ENCODE results near the gene NPNT.

Gene NPNT

DNA sequence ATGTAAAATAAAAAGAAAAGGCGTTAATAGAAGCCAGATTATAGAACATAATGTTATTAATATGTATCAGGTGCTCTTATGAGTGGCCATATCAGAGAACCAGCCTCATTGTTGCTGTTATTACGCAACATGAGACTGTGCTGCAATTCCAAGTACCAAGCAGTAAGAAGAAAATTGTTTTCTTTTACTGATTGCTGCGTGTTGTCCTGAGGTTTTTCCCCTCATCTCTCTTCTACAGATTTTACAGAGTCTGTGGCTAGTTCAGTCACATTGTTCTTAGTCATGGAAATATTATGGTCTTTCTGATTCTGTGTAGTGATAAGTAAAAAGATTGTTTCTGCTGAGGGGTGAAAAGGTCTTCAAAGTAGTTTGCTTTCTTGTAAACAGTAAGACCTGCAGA, 55.9 kb downstream of the NPNT start:
- peaks cover 0 to 6% of the 10 kb centered on the region in 2 donors for H3K9me3 ChIP-seq (ENCODE audit: control insufficient read depth in 1 of 2, low read length in 2 of 2)
- H3K4me3 ChIP-seq (ENCODE audit: low read depth in 1 of 2, low read length in 2 of 2) = no peak overlapping the region
- no peak overlapping the region for H3K27ac ChIP-seq (ENCODE audit: low read length)
- H3K36me3 ChIP-seq (ENCODE audit: control insufficient read depth in 1 of 2, insufficient read depth in 2 of 2, low read length in 2 of 2) = no peaks in the 10 kb centered on the region
- H3K27me3 ChIP-seq (ENCODE audit: low read depth, low read length) = no peaks in the 10 kb centered on the region
- no peaks in the 10 kb centered on the region for H3K4me1 ChIP-seq (ENCODE audit: control insufficient read depth in 1 of 2, insufficient read depth in 2 of 2, low read length in 2 of 2)

DNA sequence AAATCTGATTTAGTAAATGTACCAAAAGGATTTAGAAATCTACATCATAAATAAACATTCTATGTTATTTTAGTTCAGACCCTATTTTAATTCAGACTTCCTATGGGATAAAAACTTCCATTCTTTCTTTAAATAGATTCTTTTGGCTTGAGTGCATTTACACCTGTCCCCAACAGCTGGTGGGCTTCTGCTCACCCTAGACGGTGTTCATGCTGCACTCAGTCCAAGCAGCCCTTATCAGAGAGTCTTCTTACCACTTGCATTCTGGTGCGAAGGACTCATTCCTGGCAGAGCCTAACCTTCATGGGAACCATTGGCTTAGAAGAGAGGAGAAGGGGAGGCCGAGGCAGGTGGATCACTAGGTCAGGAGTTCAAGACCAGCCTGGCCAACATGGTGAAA, 57.3 kb downstream of the NPNT start:
- Histone ChIP-seq H3K4me1 (ENCODE audit: control insufficient read depth in 1 of 2, insufficient read depth in 2 of 2, low read length in 2 of 2) (no peaks in the 10 kb centered on the region), H3K27ac (ENCODE audit: low read length) (no peak overlapping the region), H3K36me3 (ENCODE audit: control insufficient read depth in 1 of 2, insufficient read depth in 2 of 2, low read length in 2 of 2) (no peaks in the 10 kb centered on the region), H3K4me3 (ENCODE audit: low read depth in 1 of 2, low read length in 2 of 2) (no peak overlapping the region), H3K27me3 (ENCODE audit: low read depth, low read length) (no peaks in the 10 kb centered on the region), H3K9me3 (ENCODE audit: control insufficient read depth in 1 of 2, low read length in 2 of 2) (no peaks in the 10 kb centered on the region)

GRCh38 chr4:105956569-105956968, 61.3 kb downstream of the NPNT start:
- Histone ChIP-seq H3K9me3 (ENCODE audit: control insufficient read depth in 1 of 2, low read length in 2 of 2) (no peaks in the 10 kb centered on the region), H3K27me3 (ENCODE audit: low read depth, low read length) (no peaks in the 10 kb centered on the region), H3K27ac (ENCODE audit: low read length) (no peak overlapping the region), H3K4me1 (ENCODE audit: control insufficient read depth in 1 of 2, insufficient read depth in 2 of 2, low read length in 2 of 2) (no peaks in the 10 kb centered on the region), H3K4me3 (ENCODE audit: low read depth in 1 of 2, low read length in 2 of 2) (no peak overlapping the region), H3K36me3 (ENCODE audit: control insufficient read depth in 1 of 2, insufficient read depth in 2 of 2, low read length in 2 of 2) (no peaks in the 10 kb centered on the region)

GRCh38 chr4:105957680-105958079, 62.4 kb downstream of the NPNT start:
- H3K9me3 ChIP-seq (ENCODE audit: control insufficient read depth in 1 of 2, low read length in 2 of 2) = no peaks in the 10 kb centered on the region
- H3K27ac ChIP-seq (ENCODE audit: low read length) = no peak overlapping the region
- H3K36me3 ChIP-seq (ENCODE audit: control insufficient read depth in 1 of 2, insufficient read depth in 2 of 2, low read length in 2 of 2) = no peaks in the 10 kb centered on the region
- H3K4me3 ChIP-seq (ENCODE audit: low read depth in 1 of 2, low read length in 2 of 2) = no peak overlapping the region
- no peaks in the 10 kb centered on the region for H3K4me1 ChIP-seq (ENCODE audit: control insufficient read depth in 1 of 2, insufficient read depth in 2 of 2, low read length in 2 of 2)
- H3K27me3 ChIP-seq (ENCODE audit: low read depth, low read length) = no peaks in the 10 kb centered on the region

DNA sequence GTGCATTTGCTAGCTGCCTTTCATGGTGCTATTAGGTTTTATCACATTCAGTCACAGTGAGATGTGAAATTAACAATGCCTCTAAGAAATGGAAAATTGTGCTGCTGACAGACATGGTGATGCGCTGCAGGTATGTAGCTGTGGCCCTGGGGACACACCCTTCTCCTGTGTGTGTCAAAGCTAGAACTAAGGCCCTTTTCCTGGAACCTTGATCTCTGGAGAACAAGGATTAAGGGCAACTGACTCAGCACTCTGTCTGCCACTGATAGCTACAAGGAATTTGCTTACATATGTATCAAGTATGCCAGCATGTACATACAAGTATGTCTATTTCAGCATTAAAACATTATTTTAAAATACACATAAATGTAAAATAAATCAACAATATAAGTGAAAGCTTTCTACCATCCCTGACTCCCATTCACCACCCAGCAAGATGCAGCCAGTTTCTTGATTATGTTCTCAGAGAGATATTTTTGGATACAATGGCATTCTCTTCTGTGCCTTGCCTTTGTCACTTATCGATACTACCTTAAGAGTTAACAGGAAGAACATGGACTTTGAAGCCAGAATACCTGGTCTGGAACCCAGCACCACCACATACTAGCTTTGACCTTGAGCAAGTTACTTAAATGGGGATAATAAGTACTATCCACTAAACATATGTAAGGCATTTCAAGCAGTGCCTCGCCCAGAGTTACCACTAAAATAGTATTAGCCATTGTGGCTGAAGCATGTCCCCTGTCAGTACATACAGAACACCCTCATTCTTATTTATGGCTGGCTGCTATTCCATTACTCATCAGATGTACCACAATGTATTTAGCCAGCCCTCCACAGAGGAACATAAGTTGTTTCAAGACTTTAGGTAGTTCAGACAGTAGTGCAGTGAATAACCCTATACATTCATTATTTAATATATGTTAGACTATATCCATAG, 68.5 kb downstream of the NPNT start:
- no peak overlapping the region for H3K27ac ChIP-seq (ENCODE audit: low read length)
- no peaks in the 10 kb centered on the region for H3K9me3 ChIP-seq (ENCODE audit: control insufficient read depth in 1 of 2, low read length in 2 of 2)
- no peak overlapping the region for H3K4me3 ChIP-seq (ENCODE audit: low read depth in 1 of 2, low read length in 2 of 2)
- H3K36me3 ChIP-seq (ENCODE audit: control insufficient read depth in 1 of 2, insufficient read depth in 2 of 2, low read length in 2 of 2) = no peaks in the 10 kb centered on the region
- no peaks in the 10 kb centered on the region for H3K4me1 ChIP-seq (ENCODE audit: control insufficient read depth in 1 of 2, insufficient read depth in 2 of 2, low read length in 2 of 2)
- no peaks in the 10 kb centered on the region for H3K27me3 ChIP-seq (ENCODE audit: low read depth, low read length)

DNA sequence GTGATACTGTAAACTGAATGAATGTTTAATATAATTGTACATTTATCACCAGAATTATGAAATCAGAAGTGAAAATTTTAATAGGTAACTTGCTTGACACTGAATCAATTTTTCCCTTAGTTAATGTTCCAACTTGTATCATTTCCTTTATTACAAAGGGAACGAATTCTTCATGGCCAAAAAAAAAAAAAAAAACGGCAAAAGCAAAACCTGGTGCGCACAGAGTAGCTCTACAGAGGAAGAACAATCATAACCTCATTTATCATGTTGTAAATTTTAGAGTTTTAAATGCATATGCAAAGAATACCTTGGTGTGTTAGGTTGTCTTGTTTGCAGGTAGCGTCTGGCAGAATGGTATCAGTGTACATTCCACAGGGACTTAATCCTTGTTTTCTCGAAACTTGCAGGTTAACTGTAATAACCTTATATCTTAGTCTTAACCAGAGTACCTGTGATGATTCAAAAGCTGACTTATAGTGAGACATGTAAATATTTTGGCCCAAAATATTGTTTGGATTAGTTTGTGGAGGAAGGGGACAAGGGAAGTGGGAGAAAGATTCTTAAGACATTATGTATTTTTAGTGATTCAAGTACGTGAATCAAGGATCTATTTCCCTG, 70.0 kb downstream of the NPNT start:
- H3K9me3 ChIP-seq (ENCODE audit: control insufficient read depth in 1 of 2, low read length in 2 of 2) = no peaks in the 10 kb centered on the region
- H3K4me3 ChIP-seq (ENCODE audit: low read depth in 1 of 2, low read length in 2 of 2) = no peak overlapping the region
- no peak overlapping the region for H3K27ac ChIP-seq (ENCODE audit: low read length)
- no peaks in the 10 kb centered on the region for H3K27me3 ChIP-seq (ENCODE audit: low read depth, low read length)
- H3K4me1 ChIP-seq (ENCODE audit: control insufficient read depth in 1 of 2, insufficient read depth in 2 of 2, low read length in 2 of 2) = no peaks in the 10 kb centered on the region
- no peaks in the 10 kb centered on the region for H3K36me3 ChIP-seq (ENCODE audit: control insufficient read depth in 1 of 2, insufficient read depth in 2 of 2, low read length in 2 of 2)

DNA sequence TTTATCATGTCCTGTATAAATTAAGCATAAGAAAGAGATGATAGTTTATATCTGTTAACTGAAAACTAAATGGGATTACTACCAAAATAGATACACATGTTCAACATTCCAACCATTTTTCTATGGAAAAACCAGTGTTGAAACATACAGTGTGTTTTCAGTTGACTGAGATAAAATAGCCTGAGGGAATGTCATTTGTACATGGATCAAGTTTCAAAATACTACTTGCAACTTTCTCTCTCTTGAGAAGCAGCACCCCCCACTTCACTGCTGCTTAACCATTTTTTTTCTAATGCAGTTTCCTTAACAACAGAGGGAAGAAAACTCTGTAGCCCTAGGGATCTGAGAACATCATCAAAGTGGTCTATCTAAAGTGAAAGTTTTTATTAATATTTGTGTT, 70.8 kb downstream of the NPNT start:
- H3K9me3 ChIP-seq (ENCODE audit: control insufficient read depth in 1 of 2, low read length in 2 of 2) = no peaks in the 10 kb centered on the region
- H3K36me3 ChIP-seq (ENCODE audit: control insufficient read depth in 1 of 2, insufficient read depth in 2 of 2, low read length in 2 of 2) = no peaks in the 10 kb centered on the region
- no peak overlapping the region for H3K27ac ChIP-seq (ENCODE audit: low read length)
- no peak overlapping the region for H3K4me3 ChIP-seq (ENCODE audit: low read depth in 1 of 2, low read length in 2 of 2)
- H3K27me3 ChIP-seq (ENCODE audit: low read depth, low read length) = no peaks in the 10 kb centered on the region
- no peaks in the 10 kb centered on the region for H3K4me1 ChIP-seq (ENCODE audit: control insufficient read depth in 1 of 2, insufficient read depth in 2 of 2, low read length in 2 of 2)

DNA sequence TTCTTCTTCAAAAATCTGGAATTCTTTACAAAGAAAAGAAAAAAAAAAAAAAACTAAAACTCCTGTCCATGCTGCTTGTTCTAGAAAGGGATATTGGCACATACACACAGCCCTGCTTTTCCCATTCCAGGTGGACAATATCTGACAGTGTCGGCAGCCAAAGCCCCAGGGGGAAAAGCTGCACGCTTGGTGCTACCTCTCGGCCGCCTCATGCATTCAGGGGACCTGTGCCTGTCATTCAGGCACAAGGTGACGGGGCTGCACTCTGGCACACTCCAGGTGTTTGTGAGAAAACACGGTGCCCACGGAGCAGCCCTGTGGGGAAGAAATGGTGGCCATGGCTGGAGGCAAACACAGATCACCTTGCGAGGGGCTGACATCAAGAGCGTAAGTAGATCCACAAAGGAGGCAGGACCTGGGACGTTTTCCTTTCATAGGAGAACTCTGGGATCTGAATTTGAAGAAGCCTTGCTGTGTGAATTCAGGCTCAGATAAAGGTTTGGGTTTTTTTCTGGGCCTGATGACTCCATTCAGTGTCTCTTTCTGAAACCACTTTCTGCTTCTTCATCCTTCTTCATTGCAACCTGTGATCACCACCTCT, 71.9 kb downstream of the NPNT start:
- Histone ChIP-seq H3K4me3 (ENCODE audit: low read depth in 1 of 2, low read length in 2 of 2) (no peak overlapping the region), H3K9me3 (ENCODE audit: control insufficient read depth in 1 of 2, low read length in 2 of 2) (no peaks in the 10 kb centered on the region), H3K27ac (ENCODE audit: low read length) (no peak overlapping the region), H3K4me1 (ENCODE audit: control insufficient read depth in 1 of 2, insufficient read depth in 2 of 2, low read length in 2 of 2) (no peaks in the 10 kb centered on the region), H3K36me3 (ENCODE audit: control insufficient read depth in 1 of 2, insufficient read depth in 2 of 2, low read length in 2 of 2) (no peaks in the 10 kb centered on the region), H3K27me3 (ENCODE audit: low read depth, low read length) (no peaks in the 10 kb centered on the region)

DNA sequence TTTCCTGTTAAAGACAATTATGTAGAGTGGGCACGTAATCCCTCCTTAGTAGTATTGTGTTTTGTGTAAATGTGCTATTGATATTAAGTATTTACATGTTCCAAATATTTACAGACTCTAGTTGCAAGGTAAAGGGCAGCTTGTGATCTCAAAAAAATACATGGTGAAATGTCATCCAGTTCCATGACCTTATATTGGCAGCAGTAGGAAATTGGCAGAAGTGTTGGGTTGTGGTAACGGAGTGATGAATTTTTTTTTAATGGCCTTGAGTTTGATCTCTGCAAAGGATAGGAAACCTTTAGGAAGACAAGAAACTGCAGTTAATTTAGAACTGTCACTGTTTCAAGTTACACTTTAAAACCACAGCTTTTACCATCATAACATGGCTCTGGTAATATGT, 74.3 kb downstream of the NPNT start:
- H3K9me3 ChIP-seq (ENCODE audit: control insufficient read depth in 1 of 2, low read length in 2 of 2) = no peaks in the 10 kb centered on the region
- H3K4me1 ChIP-seq (ENCODE audit: control insufficient read depth in 1 of 2, insufficient read depth in 2 of 2, low read length in 2 of 2) = no peaks in the 10 kb centered on the region
- no peak overlapping the region for H3K27ac ChIP-seq (ENCODE audit: low read length)
- no peaks in the 10 kb centered on the region for H3K36me3 ChIP-seq (ENCODE audit: control insufficient read depth in 1 of 2, insufficient read depth in 2 of 2, low read length in 2 of 2)
- H3K27me3 ChIP-seq (ENCODE audit: low read depth, low read length) = no peaks in the 10 kb centered on the region
- H3K4me3 ChIP-seq (ENCODE audit: low read depth in 1 of 2, low read length in 2 of 2) = no peak overlapping the region

- Histone ChIP-seq H3K4me3 (ENCODE audit: low read depth in 1 of 2, low read length in 2 of 2) (no peak overlapping the region), H3K9me3 (ENCODE audit: control insufficient read depth in 1 of 2, low read length in 2 of 2) (no peaks in the 10 kb centered on the region), H3K27me3 (ENCODE audit: low read depth, low read length) (no peaks in the 10 kb centered on the region), H3K27ac (ENCODE audit: low read length) (no peak overlapping the region), H3K36me3 (ENCODE audit: control insufficient read depth in 1 of 2, insufficient read depth in 2 of 2, low read length in 2 of 2) (no peaks in the 10 kb centered on the region), H3K4me1 (ENCODE audit: control insufficient read depth in 1 of 2, insufficient read depth in 2 of 2, low read length in 2 of 2) (no peaks in the 10 kb centered on the region)
Measured at GRCh38 chr4:105970371-105970770, 75.1 kb downstream of the NPNT start.

DNA sequence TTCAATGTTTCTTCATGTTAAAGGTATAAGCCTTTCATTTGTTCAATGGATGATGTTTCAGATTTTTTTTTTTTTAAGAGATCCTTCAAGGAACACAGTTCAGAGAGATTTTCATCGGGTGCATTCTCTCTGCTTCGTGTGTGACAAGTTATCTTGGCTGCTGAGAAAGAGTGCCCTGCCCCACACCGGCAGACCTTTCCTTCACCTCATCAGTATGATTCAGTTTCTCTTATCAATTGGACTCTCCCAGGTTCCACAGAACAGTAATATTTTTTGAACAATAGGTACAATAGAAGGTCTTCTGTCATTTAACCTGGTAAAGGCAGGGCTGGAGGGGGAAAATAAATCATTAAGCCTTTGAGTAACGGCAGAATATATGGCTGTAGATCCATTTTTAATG, 75.8 kb downstream of the NPNT start:
- Histone ChIP-seq H3K27me3 (ENCODE audit: low read depth, low read length) (no peaks in the 10 kb centered on the region), H3K4me3 (ENCODE audit: low read depth in 1 of 2, low read length in 2 of 2) (no peak overlapping the region), H3K4me1 (ENCODE audit: control insufficient read depth in 1 of 2, insufficient read depth in 2 of 2, low read length in 2 of 2) (no peaks in the 10 kb centered on the region), H3K36me3 (ENCODE audit: control insufficient read depth in 1 of 2, insufficient read depth in 2 of 2, low read length in 2 of 2) (no peaks in the 10 kb centered on the region), H3K9me3 (ENCODE audit: control insufficient read depth in 1 of 2, low read length in 2 of 2) (no peaks in the 10 kb centered on the region), H3K27ac (ENCODE audit: low read length) (no peak overlapping the region)

Data from muscle layer of duodenum (tissue), 2 donors.